ENCODE measurements around the gene SLC7A6.

The SLC7A6 gene

GRCh38 chr16:68348639-68349445 is 84.5 kb downstream of the SLC7A6 start:
- no peak for DNase-seq

GRCh38 chr16:68349838-68350410 is 85.6 kb downstream of the SLC7A6 start:
- no peak for DNase-seq

- no peak for DNase-seq
Measured at GRCh38 chr16:68350813-68351350, 86.6 kb downstream of the SLC7A6 start.

Measured in MV-4-11 (cell line).